GM23248 (cell line): ENCODE results near the gene CYTL1. TPM values are rescaled to one million over a fixed set of nuclear protein-coding genes. Genes with fewer than 3 reads are reported as not detected.
"Not testable (repeated sequence)": the region's sequence is repeated elsewhere in the genome, so short reads cannot be mapped to it uniquely, and the experiment has no call there.

Source experiments
- DNase-seq: peaks from one replicate; pipeline ENCODE4 v3.0.0-alpha.2; 2015
- H2AFZ ChIP-seq: fragments of 200-600 bp; sonication (generic); 2 replicates; pipeline ENCODE4 v1.6.1; 2016; ENCODE audit warnings: antibody characterized with exemption
- H3F3A ChIP-seq: fragments of 200-600 bp; sonication (generic); 2 replicates; pipeline ENCODE4 v1.6.1; 2016; ENCODE audit warnings: mild to moderate bottlenecking, antibody characterized with exemption, mixed run types; ENCODE audit not compliant: insufficient read depth
- H3K27ac ChIP-seq: fragments of 200-600 bp; sonication (generic); 2 replicates; pipeline ENCODE4 v1.5.1; 2016; ENCODE audit warnings: mild to moderate bottlenecking
- H3K27me3 ChIP-seq: fragments of 200-600 bp; sonication (generic); replicated peaks from 2 replicates; pipeline ENCODE4 v1.6.1; 2016; ENCODE audit warnings: mild to moderate bottlenecking; ENCODE audit not compliant: insufficient read depth
- H3K36me3 ChIP-seq: fragments of 200-600 bp; sonication (generic); 2 replicates; pipeline ENCODE4 v1.6.1; 2016; ENCODE audit warnings: low read depth, mild to moderate bottlenecking
- H3K4me1 ChIP-seq: fragments of 200-600 bp; sonication (generic); 2 replicates; pipeline ENCODE4 v1.6.1; 2016; ENCODE audit warnings: mild to moderate bottlenecking; ENCODE audit not compliant: insufficient read depth
- H3K4me2 ChIP-seq: fragments of 200-600 bp; sonication (generic); one replicate; pipeline ENCODE4 v1.6.1; 2016; ENCODE audit warnings: mild to moderate bottlenecking; ENCODE audit not compliant: unreplicated experiment
- H3K4me3 ChIP-seq: fragments of 200-600 bp; sonication (generic); 2 replicates; pipeline ENCODE4 v1.5.1; 2016; ENCODE audit warnings: mild to moderate bottlenecking
- H3K79me2 ChIP-seq: fragments of 200-600 bp; sonication (generic); 2 replicates; pipeline ENCODE4 v1.6.1; 2016; ENCODE audit warnings: mild to moderate bottlenecking; ENCODE audit not compliant: insufficient read depth
- H3K9ac ChIP-seq: fragments of 200-600 bp; sonication (generic); 2 replicates; pipeline ENCODE4 v1.6.1; 2016; ENCODE audit warnings: mild to moderate bottlenecking
- H3K9me2 ChIP-seq: fragments of 200-600 bp; sonication (generic); 2 replicates; pipeline ENCODE4 v1.6.1; 2016; ENCODE audit warnings: mixed run types, mild to moderate bottlenecking, moderate library complexity; ENCODE audit not compliant: insufficient read depth
- H3K9me3 ChIP-seq: fragments of 200-600 bp; sonication (generic); one replicate; pipeline ENCODE4 v1.6.1; 2017; ENCODE audit warnings: low read depth
- H4K20me1 ChIP-seq: fragments of 200-600 bp; sonication (generic); 2 replicates; pipeline ENCODE4 v1.6.0; 2016; ENCODE audit not compliant: insufficient read depth
- EZH2 ChIP-seq: fragments of 200-600 bp; sonication (generic); IDR thresholded peaks from 2 replicates; pipeline ENCODE4 v1.6.1; 2018; ENCODE audit warnings: antibody characterized with exemption, mild to moderate bottlenecking; ENCODE audit not compliant: insufficient read depth, poor library complexity, severe bottlenecking
- EZH2phosphoT487 ChIP-seq: fragments of 200-600 bp; sonication (generic); IDR thresholded peaks from 2 replicates; pipeline ENCODE4 v1.6.1; 2018; ENCODE audit warnings: antibody characterized with exemption, moderate library complexity, mild to moderate bottlenecking, low read depth; ENCODE audit not compliant: insufficient read depth
- WGBS, 2 experiments: methylation state at CpG; one replicate each; pipeline ENCODE4 v1.1.6; 2015 to 2017; ENCODE audit warnings: low lambda C conversion rate in 2 of 2, low coverage in 1 of 2; ENCODE audit errors: missing lambda C conversion rate in 2 of 2; 5-methylcytosine and 5-hydroxymethylcytosine counted together
- in situ Hi-C: fragments of 300-500 bp; cut with MboI; formaldehyde crosslinking; loops from 2 replicates; pipeline ENCODE4 v1.15.0; 2020
- polyA plus RNA-seq: library from polyadenylated mRNA; unstranded; fragments of >200 nt; fragmentation: Nextera tagmentation; extraction: Ambion mirVana; gene quantifications from 2 replicates; pipeline ENCODE4 v1.2.1, GENCODE V29; 2016
- total RNA-seq: library from RNA; depleted of rRNA; stranded (reverse); fragments of >200 nt; shearing (Covaris generic); gene quantifications from 2 replicates; pipeline ENCODE4 v1.2.3, GENCODE V29; 2014

Gene CYTL1
- total and polyA plus RNA-seq, 2 experiments from 2014 or later: 1.1 TPM; not detected in 1

DNA sequence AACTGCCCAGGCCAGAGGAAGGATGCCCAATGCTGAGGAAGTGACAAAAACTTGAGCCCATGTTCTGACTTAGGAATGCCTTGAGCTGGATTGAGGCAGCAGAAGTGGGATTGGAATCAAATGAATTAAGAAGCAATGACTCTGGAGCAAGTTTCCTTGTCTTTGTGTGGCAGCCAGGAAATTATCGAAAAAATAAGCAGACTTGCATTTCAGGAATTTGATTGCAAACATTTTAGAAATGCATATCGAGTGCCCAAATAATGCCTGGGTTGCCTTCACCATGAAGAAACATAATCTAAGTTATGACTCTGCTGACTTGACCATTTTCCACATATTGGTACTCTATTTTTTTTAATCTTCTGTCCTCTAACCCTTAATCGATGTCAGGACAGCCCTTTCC is 9.5 kb downstream of the CYTL1 start:
- peak; percentile 26 for DNase-seq
- H3K27me3 ChIP-seq: peaks cover 53% of the 10 kb centered on the region
- H3K9ac ChIP-seq: no peak overlapping the region
- H3K4me2 ChIP-seq: no peak overlapping the region
- TF ChIP-seq EZH2phosphoT487 (no peak), EZH2 (no peak)
- no peak overlapping the region for H2AFZ ChIP-seq
- H3K36me3 ChIP-seq: no peaks in the 10 kb centered on the region
- 3 to 12% methylated on average over 3 of the region's 3 CpGs for WGBS, 2 experiments
- no peaks in the 10 kb centered on the region for H3F3A ChIP-seq
- no peaks in the 10 kb centered on the region for H3K9me3 ChIP-seq
- H4K20me1 ChIP-seq: no peaks in the 10 kb centered on the region
- in situ Hi-C loops: no loop called here
- no peak overlapping the region for H3K4me3 ChIP-seq
- no peaks in the 10 kb centered on the region for H3K79me2 ChIP-seq
- H3K27ac ChIP-seq: no peak overlapping the region
- H3K4me1 ChIP-seq: no peaks in the 10 kb centered on the region
- H3K9me2 ChIP-seq: no peaks in the 10 kb centered on the region

DNA sequence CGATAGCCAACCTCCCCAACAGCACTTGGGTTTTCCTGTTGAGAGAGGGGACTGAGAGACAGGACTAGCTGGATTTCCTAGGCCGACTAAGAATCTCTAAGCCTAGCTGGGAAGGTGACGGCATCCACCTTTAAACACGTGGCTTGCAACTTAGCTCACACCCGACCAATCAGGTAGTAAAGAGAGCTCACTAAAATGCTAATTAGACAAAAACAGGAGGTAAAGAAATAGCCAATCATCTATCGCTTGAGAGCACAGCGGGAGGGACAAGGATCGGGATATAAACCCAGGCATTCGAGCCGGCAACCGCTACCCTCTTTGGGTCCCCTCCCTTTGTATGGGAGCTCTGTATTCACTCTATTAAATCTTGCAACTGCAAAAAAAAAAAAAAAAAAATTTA is 12.3 kb downstream of the CYTL1 start:
- H3K9ac ChIP-seq, H2AFZ ChIP-seq, H3K4me3 ChIP-seq, in situ Hi-C loops, H3K27ac ChIP-seq, H3K9me3 ChIP-seq, H3K9me2 ChIP-seq, DNase-seq, H3K4me2 ChIP-seq, H3K79me2 ChIP-seq, H3K4me1 ChIP-seq, H3F3A ChIP-seq, H4K20me1 ChIP-seq, H3K36me3 ChIP-seq: not testable (repeated sequence)
- H3K27me3 ChIP-seq: peaks cover 69% of the 10 kb centered on the region
- WGBS, 2 experiments: 74 to 80% methylated on average over 11 of the region's 11 CpGs

DNA sequence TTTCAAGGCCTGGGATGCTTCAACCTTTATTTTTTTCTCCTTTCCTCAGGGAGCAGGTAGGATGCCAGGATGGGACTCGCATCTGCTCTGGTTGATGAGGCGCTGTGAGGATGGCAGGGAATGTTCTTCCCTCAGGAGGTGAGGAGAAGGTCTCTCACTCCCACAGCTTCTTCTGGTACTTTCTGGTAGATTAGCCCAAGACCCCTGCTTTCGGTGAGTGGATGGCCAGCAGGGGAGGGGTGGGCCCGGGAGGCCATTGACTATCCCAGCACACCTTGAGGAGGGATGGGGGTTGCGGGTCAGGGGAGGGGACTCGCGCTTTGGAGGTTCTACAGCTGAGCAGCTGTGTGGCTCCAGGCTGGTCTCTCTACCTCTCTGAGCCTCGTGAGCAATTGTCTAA is 14.8 kb downstream of the CYTL1 start:
- no peak for TF ChIP-seq EZH2phosphoT487
- no peak for TF ChIP-seq EZH2
- WGBS, 2 experiments: 58 to 70% methylated on average over 3 to 8 of the region's 8 CpGs

DNA sequence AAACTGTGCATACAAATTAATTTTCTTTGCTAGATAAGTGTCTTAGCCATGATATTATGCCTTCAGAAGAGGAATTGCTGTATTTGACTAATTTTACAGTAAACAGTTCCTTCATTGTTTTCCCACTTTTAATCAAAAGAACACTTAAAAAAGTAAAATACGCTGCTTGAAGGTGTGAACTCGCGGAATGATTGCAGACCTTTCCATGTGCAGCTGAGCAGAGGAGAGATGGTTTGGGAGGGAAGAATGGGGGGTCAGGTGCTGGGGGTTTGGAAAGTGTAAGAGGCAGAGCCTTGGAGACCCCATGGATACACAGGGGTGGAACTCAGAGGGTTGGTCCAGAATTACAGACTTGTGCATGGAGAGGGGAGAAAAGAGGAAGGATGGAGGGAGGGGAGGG is 15.3 kb downstream of the CYTL1 start:
- DNase-seq: no peak
- Histone ChIP-seq H3K4me2 (no peak overlapping the region), H3K9me3 (no peaks in the 10 kb centered on the region), H3K9ac (no peak overlapping the region), H3F3A (no peaks in the 10 kb centered on the region), H3K27me3 (peaks cover 77% of the 10 kb centered on the region), H3K36me3 (no peaks in the 10 kb centered on the region), H3K4me1 (no peaks in the 10 kb centered on the region), H3K9me2 (no peaks in the 10 kb centered on the region), H2AFZ (no peak overlapping the region), H4K20me1 (no peaks in the 10 kb centered on the region), H3K27ac (no peak overlapping the region), H3K79me2 (no peaks in the 10 kb centered on the region), H3K4me3 (no peak overlapping the region)
- 93 to 95% methylated on average over 3 of the region's 3 CpGs for WGBS, 2 experiments
- TF ChIP-seq EZH2phosphoT487: no peak
- in situ Hi-C loops: no loop called here

More for the DNA sequence above, 14.8 kb downstream of the CYTL1 start:
- H3F3A ChIP-seq: no peaks in the 10 kb centered on the region
- H3K27ac ChIP-seq: no peak overlapping the region
- no peaks in the 10 kb centered on the region for H3K9me2 ChIP-seq
- no peaks in the 10 kb centered on the region for H3K79me2 ChIP-seq
- DNase-seq: no peak
- in situ Hi-C loops: no loop called here
- H3K4me3 ChIP-seq: no peak overlapping the region
- no peaks in the 10 kb centered on the region for H3K9me3 ChIP-seq
- H2AFZ ChIP-seq: no peak overlapping the region
- H3K27me3 ChIP-seq: peaks cover 71% of the 10 kb centered on the region
- no peaks in the 10 kb centered on the region for H3K4me1 ChIP-seq
- H4K20me1 ChIP-seq: no peaks in the 10 kb centered on the region
- H3K9ac ChIP-seq: no peak overlapping the region
- no peaks in the 10 kb centered on the region for H3K36me3 ChIP-seq
- no peak overlapping the region for H3K4me2 ChIP-seq

DNA sequence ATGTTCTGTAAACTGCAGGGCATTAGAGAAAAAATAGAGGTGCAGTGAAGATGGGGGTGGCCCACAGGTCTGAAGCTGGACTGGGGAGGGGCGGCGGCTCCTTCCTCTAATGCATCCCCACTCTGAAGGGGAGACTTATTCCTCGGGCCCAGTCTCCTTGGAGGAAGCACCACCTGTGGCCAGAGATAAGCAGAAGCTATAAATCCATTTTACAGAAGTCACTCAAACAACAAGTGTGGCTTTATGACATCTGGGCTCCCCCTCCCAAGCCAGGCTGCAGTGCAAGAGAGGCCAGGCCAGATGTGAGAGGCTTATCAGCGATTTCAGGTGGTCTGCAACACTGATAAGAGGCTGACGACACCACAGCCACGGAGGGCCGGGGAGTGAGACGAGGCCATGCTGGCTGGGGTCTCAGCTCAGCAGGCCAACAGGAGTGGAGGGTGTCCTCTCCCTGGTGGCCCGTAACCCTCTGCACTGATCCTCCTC is 15.8 kb downstream of the CYTL1 start:
- H2AFZ ChIP-seq: no peak overlapping the region
- TF ChIP-seq EZH2phosphoT487 (no peak), EZH2 (no peak)
- no peak overlapping the region for H3K4me3 ChIP-seq
- peaks cover 79% of the 10 kb centered on the region for H3K27me3 ChIP-seq
- H4K20me1 ChIP-seq: no peaks in the 10 kb centered on the region
- H3F3A ChIP-seq: no peaks in the 10 kb centered on the region
- in situ Hi-C loops: no loop called here
- H3K4me1 ChIP-seq: no peaks in the 10 kb centered on the region
- H3K27ac ChIP-seq: no peak overlapping the region
- H3K36me3 ChIP-seq: no peaks in the 10 kb centered on the region
- WGBS, 2 experiments: 64 to 72% methylated on average over 9 of the region's 9 CpGs
- no peaks in the 10 kb centered on the region for H3K9me2 ChIP-seq
- H3K9me3 ChIP-seq: no peaks in the 10 kb centered on the region
- no peak overlapping the region for H3K9ac ChIP-seq
- no peak for DNase-seq
- no peak overlapping the region for H3K4me2 ChIP-seq
- H3K79me2 ChIP-seq: no peaks in the 10 kb centered on the region

DNA sequence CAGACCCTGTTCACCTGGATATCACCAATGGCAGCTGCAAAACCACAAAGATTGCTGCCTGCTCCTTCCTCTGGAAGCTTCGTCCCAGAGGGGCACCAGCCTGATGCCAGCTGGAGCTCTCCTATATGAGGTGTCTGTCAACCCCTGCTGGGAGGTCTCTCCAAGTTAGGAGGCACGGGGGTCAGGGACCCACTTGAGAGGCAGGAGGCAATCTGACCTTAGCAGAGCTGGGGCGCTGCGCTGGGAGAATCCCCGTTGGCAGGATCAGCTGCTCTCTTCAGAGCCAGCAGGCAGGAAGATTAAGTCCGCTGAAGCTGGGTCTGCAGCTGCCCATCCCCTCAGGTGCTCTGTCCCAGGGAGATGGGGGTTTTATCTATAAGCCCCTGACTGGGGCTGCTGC is 17.6 kb downstream of the CYTL1 start:
- H2AFZ ChIP-seq, H3K9me3 ChIP-seq, in situ Hi-C loops, H3K9ac ChIP-seq, H3K9me2 ChIP-seq, H3K4me1 ChIP-seq, H4K20me1 ChIP-seq, H3K36me3 ChIP-seq, H3K4me2 ChIP-seq, H3K27ac ChIP-seq, H3K79me2 ChIP-seq, H3K4me3 ChIP-seq, DNase-seq: not testable (repeated sequence)
- H3K27me3 ChIP-seq: peaks cover 79% of the 10 kb centered on the region
- WGBS, 2 experiments: 75 to 80% methylated on average over 6 of the region's 6 CpGs
- H3F3A ChIP-seq: peaks cover 10% of the 10 kb centered on the region; the same call in 1 of the 2 replicates
